Measurements from ENCODE around the gene DAAM1.

DNA sequence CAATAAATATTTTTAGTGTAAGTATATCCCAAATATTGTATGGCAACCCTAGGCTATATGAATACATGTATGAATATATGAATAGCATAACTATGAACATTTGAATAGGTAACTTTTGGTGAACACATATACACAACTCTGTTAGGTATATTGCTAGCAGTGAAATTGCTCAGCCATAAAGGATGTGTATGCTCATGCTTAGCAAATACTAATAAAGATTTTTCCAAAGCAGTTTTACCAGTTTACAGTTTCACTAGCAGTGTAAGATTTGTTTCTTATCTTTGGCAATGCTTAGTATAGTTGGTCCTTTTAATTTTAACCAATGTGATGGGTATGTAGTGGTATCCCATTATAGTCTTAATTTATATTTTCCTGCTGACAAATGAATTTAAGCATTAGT is 5.3 kb upstream of the DAAM1 start:
- TF ChIP-seq POLR2A (IDR thresholded peaks at IDR 0.05) (no peak), EP300 (IDR thresholded peaks at IDR 0.05) (no peak)
- TF ChIP-seq, protein P1, sequence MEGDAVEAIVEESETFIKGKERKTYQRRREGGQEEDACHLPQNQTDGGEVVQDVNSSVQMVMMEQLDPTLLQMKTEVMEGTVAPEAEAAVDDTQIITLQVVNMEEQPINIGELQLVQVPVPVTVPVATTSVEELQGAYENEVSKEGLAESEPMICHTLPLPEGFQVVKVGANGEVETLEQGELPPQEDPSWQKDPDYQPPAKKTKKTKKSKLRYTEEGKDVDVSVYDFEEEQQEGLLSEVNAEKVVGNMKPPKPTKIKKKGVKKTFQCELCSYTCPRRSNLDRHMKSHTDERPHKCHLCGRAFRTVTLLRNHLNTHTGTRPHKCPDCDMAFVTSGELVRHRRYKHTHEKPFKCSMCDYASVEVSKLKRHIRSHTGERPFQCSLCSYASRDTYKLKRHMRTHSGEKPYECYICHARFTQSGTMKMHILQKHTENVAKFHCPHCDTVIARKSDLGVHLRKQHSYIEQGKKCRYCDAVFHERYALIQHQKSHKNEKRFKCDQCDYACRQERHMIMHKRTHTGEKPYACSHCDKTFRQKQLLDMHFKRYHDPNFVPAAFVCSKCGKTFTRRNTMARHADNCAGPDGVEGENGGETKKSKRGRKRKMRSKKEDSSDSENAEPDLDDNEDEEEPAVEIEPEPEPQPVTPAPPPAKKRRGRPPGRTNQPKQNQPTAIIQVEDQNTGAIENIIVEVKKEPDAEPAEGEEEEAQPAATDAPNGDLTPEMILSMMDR (IDR thresholded peaks at IDR 0.05) = no peak
